GM18499 (cell line): ENCODE results near the gene MDM1.

Source experiments
- ATAC-seq: cut with Tn5 transposase; IDR thresholded peaks from one replicate; pipeline ENCODE4 v1.9.1; 2021; ENCODE audit warnings: moderate number of reproducible peaks; ENCODE audit not compliant: insufficient read depth, unreplicated experiment

Gene MDM1

DNA sequence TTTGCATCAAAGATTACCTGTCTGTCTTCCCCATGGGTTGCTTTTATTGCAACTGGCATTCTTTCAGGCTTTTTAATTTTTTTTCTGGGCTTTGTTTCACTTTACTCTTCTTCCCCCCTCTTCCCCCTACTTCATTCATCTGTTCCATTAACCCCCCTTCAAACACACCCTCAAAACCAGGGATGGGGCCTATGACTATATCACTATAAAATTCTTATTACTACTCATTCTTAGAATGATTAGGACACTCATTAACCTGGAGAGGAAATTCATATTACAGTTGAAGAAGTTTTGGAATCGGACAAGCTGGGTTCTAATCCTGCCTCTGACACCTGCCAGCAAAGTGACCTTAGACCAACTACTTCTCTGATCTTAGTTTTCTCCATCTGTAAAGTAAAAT is 24.8 kb upstream of the MDM1 start:
- ATAC-seq = no peak

GRCh38 chr12:68356060-68356695 is 24.0 kb upstream of the MDM1 start:
- no peak for ATAC-seq

GRCh38 chr12:68354977-68355541 is 22.9 kb upstream of the MDM1 start:
- no peak for ATAC-seq

DNA sequence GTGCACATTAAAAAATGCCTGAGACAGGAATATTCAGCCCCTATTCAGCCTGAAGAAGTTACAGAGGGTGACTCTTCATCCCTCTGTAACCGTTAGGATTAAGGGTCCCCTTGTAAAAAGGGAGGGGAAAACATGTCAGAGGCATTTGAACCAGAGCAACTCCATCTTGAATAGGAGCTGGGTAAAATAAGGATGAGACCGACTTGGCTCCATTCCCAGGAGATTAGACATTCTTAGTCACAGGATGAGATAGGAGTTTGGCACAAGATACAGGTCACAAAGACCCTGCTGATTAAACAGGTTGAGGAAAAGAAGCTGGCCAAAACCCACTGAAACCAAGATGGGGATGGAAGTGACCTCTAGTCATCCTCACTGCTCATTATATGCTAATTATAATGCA is 19.9 kb upstream of the MDM1 start:
- no peak for ATAC-seq

GRCh38 chr12:68350753-68351152 is 18.6 kb upstream of the MDM1 start:
- ATAC-seq = no peak

DNA sequence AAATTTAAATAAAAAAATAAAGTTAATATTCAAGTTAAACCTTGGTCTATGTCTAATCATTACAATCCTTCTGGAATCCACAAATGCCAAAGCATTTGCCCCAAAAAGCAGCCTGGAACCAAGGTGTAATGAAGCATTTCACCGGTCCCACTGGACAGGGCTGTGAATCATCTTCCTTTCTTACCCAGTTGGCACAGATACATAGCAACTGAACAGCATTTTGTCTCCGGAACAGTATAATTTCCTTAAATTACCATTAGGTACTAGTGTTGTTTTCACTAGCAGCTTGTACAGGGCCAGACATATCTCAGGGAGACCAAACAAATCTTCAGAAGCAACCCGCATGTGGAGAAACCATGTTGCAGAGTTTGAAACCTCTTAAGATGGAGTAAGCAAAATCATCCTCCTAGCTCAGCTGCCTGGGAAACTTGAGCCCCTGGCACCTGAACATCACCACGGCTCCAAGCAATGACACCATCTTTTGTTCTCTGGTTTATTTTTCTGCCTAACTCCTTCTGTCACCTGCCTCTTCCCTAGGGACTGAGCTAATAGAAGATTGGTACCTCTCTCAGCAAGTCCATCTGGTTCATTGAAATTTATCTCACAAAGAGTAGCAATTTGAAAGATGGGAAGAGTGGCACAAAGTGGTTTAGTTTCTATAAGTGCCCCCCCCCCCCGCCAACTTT is 17.9 kb upstream of the MDM1 start:
- ATAC-seq = no peak

DNA sequence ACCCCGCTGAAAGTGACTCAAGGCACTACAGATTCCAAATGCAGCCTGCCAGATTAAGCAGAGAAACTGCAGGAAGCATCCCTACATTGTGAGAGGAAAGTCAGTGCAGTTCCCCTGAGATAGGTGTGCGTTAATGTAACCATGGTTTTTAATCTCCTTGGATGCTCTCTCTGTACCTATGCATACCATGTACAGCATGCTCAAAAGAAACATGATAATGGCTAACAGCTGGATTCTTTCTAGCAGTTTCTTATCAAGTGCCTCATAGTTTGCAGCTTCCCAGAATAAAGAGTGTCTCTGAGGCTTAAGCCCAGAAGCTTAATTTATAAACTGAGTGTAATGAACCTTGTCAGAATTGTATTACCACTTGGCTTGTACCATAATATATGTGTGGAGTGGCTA is 17.1 kb upstream of the MDM1 start:
- ATAC-seq = no peak

- ATAC-seq = no peak
These were observed 16.3 kb upstream of the MDM1 start for GRCh38 chr12:68348419-68348818.

GRCh38 chr12:68345763-68346162 is 13.6 kb upstream of the MDM1 start:
- ATAC-seq = no peak

GRCh38 chr12:68344126-68344525 is 12.0 kb upstream of the MDM1 start:
- no peak for ATAC-seq

DNA sequence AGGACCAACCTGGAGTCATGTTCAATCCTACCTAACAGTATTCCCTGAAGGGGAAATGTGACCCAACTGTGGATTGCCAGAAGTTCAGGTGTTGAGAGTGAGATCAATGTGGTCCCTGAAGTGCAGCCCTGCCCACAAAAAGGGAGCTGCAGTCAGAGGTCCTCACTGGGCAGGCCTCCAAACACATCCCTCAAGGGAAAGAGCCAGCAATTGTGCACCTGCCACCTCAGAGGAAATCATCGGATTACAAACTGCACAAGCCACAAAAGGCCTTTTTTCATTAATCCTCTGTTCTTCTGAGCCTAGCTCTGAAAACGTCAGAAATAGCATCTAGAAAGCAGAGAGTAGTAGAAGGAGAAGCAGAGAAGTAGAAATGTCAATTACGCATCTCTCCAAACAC is 10.8 kb upstream of the MDM1 start:
- ATAC-seq = no peak

GRCh38 chr12:68341822-68342221 is 9.7 kb upstream of the MDM1 start:
- no peak for ATAC-seq

- no peak for ATAC-seq
These were observed 8.5 kb upstream of the MDM1 start for GRCh38 chr12:68340404-68341270.

GRCh38 chr12:68336889-68337303 is 4.7 kb upstream of the MDM1 start:
- no peak for ATAC-seq

- ATAC-seq = no peak
These were observed 3.3 kb upstream of the MDM1 start for GRCh38 chr12:68335462-68335861.

DNA sequence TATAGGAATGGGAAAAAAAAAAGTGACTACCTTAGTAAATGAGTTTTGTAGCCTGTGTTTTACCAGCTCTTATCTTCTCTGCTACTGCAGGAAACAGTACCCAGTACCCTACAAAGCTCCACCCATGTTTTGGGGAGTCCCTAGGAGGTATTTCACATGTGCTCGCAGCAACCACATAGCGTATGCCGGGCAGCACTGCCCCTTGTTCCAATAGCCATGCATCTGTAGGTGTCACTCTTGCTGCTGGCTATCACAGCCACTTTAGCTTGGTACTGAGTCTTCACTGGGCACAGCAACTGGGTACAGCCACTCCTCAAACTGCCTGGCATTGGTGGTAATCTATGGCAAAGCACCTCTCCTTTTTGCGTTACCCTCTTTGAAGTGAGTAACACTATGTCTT is 2.0 kb upstream of the MDM1 start:
- ATAC-seq = no peak

DNA sequence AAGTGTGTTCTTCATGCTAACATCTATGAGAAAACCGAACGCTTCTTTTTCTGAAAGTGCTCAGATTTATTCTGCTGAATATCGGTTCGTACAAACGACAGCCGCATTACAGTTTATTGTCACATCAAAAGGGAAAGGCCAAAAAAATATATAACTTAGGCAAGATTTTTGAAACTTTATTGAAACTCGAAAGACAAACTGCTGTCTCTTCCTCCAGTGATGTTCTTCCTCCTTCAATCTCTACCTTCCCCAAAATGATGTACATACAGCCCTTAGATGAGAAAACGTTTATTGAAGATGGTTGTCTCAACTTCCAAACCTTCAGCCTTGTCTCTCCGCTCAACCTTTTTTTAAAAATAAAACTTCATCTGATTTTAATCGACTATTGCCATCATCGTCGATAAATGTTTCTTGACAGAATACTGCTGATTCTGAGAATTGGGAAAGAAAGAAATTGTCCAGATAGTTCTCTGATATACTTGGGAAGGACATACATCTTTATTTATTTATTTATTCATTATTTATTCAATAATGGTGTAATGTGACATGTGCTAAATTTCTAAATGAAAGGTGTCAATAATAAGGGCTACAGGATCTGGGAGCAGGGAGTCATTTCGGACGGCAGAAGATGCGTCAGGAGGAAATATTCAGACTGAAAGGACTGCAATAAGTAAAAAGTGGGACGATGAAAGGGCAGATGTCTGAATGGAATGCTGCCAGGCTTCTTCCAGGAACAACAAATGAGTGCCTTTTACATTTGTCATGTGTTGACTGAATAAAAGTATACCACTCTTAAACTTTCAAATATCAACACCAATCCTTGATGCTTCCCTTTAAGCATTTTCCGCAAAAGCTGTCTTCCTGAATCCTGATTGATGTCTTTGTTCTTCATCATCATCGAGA is 817 bp upstream of the MDM1 start:
- no peak for ATAC-seq

DNA sequence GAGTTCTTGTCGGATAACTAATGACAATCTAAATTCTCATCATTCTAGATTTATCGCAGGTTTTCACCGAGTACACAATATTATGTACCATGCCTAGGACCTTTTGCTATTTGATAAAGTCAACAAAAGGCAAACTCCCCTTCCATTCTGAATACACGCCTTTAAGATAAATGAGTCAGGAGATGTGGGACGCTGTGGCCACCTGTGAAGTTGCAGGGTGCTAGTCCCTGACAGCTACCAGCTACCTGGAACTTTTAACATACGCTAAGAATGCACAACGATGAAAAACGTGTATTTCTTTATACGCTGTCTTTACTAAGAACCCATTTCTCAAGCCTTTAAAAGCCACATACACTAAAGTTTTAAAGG is 678 bp downstream of the MDM1 start:
- no peak for ATAC-seq

DNA sequence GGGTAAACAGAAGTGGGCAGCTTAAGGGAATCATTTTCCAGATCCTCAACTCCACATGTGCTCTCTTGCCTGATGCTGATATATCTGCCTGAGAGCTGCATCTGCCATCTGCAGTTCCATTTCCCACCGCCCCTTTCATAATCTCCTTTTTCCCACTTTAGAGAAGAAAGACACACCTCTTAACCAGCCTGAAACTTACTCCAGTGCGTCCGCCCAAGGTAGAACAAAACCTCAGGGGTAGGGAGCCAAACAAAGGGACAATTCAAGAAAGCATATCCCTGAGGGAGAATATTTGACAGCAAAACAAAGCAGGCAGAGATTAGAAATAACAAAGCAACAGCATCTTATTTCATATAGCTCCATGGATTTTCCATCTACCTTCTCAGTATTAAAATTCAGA is 4.3 kb downstream of the MDM1 start:
- no peak for ATAC-seq

DNA sequence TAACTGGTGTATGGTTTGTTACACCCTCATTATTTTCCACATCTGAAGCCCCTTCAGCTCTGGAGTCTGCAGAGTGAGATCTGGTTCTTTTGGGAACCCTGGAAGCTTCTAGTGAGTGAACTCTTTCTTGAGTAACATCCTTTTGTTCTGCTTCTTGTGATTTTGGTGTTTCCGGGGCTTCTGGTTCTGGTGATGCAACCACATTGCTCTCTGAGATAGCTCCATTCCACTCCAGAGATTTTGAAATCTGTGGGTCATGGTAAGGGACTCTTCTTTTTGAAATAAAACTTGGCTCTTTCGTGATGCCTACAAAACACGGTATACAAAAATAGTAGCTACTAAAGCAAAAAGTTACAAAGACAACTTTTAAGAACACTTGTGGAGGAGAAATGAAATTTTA is 5.4 kb downstream of the MDM1 start:
- no peak for ATAC-seq
